NCI-H128 (cell line): ENCODE results near the gene CEP112.
"Not testable (repeated sequence)": the region's sequence is repeated elsewhere in the genome, so short reads cannot be mapped to it uniquely, and the experiment has no call there.

ENCODE experiments used
- DNase-seq: peaks from one replicate; lab custom pipeline; 2025; ENCODE audit not compliant: unreplicated experiment; lab: John Stamatoyannopoulos, UW

CEP112 gene

DNA sequence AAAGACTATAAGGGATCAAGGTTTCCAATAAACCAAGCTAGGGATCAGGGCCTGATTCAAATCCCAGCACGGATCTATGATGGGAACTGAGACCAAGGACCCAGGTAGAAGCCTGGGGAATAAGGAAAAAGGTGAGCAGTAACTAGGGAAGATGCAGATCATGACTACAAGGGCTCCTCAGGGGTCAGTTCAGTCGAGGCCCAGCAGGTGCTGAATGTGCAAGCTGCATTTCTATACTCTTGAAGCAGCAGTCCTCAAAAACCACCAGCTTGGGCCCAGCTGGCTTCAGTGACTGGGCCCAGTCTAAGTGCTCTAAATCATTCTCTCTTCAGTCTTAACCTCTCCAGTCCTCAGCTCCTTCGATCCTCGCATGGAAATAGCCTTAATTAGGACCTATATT lies 401.7 kb downstream of the CEP112 start:
- no peak for DNase-seq

DNA sequence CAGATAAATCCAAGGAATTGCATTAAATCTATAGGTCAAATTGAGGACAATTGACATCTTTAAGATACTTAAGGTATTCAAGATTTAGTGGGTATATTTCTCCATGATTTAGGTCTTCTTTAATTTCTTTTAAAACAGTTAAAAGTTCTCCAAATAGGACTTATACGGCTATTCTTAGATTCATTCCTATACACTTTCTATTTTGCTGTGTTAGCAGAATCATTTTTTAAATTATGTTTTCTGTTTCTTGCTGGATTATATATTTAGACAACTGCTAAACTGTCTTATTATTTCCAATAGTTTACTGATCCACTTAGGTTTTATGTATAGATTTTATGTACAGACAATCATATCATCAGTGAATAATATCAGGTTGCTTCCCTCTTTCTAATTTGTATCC lies 404.4 kb downstream of the CEP112 start:
- DNase-seq = no peak

DNA sequence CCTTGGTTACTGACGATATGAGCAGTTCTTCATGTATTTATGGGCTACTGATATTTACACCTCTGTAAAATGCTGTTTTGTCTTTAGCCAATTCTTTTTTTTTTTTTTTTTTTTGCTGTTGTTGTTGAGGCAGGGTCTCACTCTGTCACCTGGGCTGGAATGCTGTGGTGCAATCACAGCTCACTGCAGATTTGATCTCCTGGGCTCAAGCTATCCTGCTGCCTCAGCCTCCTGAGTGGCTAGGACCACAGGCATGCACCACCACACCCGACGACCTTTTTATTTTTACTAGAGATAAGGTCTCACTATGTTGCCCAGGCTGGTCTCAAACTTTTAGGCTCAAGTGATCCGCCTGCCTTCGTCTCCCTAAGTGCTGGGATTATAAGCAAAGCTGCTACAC lies 405.5 kb downstream of the CEP112 start:
- no peak for DNase-seq

DNA sequence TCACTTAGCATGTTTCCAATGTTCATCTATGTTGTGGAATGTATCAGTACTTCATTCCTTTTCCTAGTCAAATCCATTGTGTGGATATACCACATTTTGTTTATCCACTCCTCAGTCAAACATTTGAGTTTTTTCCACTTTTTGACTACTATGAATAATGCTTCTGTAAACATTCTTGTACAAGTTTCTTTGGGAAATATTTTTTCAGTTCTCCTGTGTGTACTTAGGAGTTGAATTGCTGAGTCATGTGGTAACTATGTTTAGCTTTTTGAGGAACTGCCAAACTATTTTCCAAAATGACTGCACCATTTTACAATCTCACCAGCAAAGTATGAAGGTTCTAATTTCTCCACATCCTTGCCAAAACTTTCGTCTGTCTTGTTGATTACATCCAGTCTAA lies 406.8 kb downstream of the CEP112 start:
- no peak for DNase-seq

DNA sequence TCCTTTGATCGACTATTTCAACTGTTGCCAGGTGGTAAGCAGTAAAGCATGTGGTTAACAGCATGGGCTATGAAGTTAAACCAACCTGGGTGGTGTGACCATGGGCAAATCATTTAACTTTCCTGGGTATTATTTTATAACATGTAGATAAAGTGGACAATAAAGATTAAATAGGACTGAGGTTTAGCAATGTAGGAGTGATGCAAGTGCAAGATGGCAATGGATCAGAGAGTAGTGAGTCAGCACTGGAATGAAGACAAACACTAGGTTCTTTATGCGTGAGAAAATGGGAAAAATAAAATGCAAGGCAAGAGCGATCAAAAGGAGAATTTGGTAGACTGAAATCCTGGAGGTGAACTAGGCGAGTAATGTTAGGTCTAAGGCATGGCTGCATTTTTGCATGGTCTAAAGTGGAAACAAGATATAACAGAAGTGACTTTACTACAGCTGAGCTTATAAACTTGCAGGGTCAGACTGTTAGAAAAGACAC lies 408.0 kb downstream of the CEP112 start:
- no peak for DNase-seq

DNA sequence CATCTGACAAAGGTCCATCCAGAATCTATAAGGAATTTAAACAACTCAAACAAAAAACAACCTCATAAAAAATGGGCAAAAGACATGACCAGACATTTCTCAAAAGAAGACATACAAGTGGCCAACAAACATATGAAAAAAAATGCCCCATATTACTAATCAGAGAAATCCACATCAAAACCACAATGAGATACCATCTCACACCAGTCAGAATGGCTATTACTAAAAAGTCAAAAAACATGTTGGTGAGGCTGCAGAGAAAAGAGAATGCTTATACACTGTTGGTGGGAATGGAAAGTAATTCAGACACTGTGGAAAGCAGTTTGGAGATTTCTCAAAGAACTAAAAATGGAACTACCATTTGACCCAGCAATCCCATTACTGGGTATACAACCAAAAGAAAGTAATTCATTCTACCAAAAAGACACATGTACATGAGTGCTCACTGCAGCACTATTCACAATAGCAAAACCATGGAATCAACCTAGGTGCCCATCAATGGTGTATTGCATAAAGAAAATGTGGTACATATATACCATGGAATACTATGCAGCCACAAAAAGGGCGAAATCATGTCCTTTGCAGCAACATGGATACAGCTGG lies 409.7 kb downstream of the CEP112 start:
- not testable (repeated sequence) for DNase-seq

DNA sequence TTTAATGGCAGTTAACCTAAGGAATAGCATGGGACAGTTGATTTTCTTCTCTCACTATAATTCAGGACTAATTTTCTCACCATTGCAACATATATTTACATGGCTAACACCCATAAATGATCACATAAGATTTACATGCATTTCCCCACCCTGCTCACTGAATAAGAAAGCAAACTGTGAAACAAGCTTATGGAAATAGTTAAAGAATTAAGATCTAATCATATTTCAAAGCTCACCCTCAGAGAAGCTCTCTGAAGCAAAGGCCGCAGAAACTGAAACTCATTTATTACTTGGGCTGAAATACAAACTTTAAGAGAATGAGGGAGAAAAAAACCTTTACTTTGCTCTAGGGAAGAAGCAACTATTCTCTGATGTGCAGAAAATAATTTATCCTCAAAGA lies 411.8 kb downstream of the CEP112 start:
- no peak for DNase-seq

DNA sequence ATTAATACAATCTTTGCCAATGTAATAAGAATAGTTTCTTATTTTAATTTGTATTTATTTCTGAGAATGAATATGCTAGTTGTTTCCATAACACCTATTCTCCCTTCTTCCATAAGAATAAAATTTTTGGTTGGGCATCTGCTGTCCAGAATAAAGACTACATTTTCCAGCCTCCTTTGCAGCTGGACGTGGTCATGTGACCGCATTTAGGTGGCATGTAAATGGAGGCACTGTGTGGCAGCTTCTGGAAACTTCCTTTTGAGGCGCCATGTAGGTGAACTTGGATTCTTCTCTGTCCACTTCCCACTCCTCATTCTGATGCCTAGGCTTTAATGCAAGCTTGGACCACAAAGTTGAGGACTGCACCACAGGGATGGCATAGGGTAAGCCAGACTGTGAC lies 415.0 kb downstream of the CEP112 start:
- no peak for DNase-seq

DNA sequence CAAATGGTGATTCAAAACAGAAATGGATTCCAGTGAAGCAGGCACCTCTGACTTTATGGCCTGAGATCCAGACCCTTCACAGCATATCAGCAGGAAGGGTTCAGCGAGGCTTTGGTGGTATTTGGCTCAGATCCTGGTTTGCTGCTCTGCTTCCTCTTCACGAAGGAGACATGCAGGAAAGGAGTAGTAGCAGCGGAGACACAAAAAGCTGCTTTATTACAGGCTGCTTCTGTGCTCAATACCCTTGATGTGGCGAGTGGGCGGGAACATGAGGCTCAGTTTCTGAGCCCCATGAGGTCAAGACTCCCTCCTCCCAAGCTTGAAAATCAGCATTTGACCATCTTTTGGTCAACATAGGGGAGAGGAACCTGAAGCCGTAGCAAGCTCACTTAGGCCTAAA lies 417.1 kb downstream of the CEP112 start:
- DNase-seq = no peak

DNA sequence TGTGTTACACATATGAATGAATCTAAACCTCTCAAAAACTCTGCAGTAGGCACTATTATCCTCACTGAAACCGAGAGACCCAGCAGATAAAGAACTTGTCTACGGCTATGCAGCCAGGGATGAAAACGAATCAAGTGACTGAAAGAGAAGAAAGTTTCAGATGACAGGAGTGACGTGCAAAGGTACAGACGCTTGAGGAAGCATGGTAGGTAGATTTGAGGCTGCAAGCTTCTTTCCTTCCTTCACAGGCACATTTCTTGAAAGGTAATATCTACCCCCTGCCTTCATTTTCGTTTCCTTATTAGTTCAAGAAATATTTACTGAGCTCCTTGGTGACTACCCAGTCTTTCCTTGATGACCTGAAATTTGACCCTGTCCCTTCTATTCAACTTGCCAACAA lies 418.9 kb downstream of the CEP112 start:
- DNase-seq = no peak

DNA sequence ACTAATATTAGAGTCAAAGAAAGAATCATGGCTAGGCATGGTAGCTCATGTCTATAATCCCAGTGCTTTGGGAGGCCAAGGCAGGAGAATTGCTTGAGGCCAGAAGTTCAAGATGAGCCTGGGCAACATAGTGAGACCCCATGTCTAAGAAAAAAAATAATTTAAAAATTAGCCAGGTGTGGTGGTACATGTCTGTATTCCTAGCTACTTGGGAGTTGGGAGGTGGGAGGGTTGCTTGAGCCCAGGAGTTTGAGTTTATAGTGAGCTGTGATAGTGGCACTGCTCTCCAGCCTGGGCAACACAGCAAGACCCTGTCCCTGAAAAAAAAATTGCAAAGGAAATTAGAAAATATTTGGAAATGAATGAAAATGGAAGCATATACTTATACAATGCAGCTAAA lies 420.2 kb downstream of the CEP112 start:
- DNase-seq = no peak

DNA sequence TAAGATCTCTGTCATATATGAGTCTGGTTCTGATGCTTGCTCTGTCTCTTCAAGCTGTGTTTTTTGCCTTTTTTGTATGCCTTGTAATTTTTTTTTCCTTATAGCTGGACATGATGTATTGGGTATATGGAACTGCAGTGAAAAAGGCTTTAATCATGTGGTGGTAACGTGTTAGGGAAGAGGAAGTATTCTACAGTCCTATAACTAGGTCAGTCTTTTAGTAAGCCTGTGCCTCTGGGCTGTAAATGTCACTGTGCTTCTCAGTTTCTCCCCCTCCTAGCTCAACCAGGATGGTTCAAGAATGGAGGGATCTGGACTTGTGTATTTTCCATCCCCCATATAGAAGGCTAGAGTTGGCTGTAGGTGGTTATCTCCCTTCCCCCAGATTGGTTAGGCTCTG lies 428.1 kb downstream of the CEP112 start:
- DNase-seq = no peak

DNA sequence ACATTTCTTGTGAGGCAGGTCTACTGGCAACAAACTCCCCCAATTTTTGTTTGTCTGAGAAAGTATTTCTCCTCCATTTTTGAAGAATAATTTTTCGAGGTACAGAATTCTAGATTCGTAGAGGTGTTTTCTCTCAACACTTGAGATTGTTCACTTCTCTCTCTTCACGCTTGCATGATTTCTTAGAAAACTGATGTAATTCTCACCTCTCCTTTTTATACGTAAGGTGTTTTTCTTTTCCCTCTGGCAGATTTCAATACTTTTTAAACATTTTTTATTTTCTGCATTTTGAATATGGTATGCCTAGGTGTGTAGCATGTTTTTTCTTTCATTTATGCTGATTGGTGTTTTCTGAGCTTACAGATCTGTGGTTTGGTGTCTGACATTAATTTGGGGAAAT lies 429.0 kb downstream of the CEP112 start:
- no peak for DNase-seq

DNA sequence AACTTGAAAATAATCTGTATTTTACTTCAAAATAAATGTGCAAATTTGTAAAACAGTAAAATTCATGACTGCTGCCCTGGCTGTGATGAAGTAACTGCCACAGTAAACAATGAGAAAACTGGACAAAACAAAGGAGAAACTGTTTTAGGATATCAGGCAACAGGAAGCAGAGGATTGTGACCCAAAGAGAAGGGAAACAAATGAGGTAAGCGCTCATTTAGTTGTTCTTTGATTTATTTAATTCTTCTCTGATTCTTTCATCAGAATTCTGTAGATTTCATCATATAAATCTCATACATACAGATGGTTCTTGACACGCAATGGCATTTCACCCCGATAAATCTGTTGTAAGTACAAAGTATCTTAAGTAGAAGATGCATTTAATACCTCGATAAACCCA lies 432.4 kb downstream of the CEP112 start:
- no peak for DNase-seq

DNA sequence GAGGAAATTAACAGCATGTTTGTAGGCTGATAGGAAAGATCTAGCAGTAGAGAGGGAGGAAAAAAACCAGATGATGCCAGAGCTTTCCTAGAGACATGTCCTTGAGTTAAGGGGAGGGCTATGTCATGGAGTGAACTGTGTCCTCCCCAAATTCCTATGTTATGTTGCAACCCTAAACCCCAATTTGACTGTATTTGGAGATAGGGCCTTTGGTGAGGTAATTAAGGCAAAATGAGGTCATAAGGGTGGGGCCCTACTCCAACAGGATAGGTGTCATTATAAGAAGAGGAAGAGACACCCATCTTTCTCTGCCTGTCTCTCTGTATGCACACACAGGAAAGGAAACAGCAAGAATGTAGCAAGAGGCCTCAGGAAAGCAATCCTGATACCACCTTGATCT lies 435.2 kb downstream of the CEP112 start:
- DNase-seq = no peak

DNA sequence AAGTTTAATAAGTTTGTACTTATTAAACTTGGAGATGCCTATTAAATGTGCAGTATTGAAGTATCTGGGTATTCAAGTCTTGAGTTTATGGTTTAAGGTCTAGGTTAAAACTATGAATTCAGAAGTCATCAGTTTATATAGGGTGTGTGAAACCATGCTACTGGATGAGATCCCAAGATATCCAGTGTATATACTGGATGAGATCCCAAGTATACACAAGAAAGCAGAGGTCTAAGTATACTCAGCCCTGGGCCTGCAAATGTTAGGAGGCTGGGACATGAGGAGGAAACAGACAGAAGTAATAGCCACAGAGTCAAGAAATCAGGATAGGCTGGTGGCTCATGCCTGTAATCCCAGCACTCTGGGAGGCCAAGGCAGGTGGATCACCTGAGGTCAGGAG lies 436.1 kb downstream of the CEP112 start:
- DNase-seq = no peak

DNA sequence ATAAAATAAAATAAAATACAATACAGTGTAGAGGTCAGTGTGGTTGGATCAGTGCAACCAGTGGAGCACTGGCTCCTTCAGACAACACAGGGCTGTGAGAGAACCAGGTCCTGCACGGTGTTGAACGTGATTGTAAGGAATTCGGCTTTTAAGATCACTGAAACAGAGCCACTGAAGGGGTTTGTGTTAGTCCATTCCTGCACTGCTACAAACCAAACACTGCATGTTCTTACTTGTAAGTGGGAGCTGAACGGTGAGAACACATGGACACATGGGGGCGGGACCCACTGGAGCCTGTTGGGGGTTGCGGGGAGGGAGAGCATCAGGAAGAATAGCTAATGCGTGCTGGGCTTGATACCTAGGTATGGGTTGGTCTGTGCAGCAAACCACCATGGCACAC lies 437.3 kb downstream of the CEP112 start:
- no peak for DNase-seq

DNA sequence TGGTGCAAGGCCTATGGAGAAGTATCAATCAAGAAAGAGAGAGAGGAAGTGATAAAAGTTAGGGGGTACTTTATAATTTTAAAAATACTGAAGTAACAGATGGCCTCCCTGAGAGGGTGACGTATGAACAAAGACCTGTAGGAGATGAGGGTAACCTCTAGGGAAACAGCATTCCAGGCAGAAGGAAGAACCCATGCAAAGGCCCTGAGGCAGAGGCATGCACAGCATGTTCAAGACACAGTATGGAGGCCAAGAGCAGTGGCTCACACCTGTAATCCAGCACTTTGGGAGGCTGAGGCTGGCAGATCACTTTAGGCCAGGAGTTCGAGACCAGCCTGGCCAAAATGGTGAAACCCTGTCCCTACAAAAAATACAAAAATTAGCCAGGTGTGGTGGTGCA lies 437.9 kb downstream of the CEP112 start:
- no peak for DNase-seq

DNA sequence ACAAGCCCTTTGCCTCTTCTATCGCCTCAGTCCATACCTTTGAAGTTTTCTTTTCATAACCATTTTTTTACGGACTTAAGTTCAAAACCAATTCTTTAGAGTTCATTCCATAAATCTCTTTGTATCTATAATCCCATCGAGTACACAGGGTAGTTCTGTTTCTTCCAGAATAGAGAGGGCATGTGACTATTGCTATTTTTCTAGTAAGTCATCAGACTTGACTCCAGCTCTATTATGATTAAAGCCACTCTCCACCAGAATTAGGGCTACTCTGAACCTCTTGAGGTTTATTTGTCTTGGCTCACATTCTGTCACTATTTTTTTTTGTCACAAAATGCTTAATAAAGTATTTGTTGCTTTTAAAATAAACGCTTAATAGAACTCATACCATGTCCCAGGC lies 438.6 kb downstream of the CEP112 start:
- DNase-seq = no peak

DNA sequence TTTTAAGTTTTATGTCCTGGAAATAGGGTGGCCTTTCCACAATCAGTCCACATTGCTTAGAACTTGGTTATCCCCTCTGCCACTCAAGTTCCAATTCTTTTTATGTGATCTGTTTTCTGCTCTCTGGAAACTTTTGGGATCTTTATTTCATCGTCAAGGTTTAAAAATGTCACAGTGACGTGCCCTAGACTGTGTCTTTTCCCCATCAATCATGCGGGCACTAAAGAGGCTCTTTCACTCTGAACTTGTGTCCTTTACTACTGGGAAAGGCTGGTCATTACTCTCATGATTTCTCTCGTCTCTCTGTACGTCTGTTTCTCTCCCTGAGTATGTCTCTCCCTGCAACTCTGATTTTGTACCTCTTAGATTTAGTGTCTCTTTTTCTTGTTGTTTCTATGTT lies 440.7 kb downstream of the CEP112 start:
- DNase-seq = no peak

DNA sequence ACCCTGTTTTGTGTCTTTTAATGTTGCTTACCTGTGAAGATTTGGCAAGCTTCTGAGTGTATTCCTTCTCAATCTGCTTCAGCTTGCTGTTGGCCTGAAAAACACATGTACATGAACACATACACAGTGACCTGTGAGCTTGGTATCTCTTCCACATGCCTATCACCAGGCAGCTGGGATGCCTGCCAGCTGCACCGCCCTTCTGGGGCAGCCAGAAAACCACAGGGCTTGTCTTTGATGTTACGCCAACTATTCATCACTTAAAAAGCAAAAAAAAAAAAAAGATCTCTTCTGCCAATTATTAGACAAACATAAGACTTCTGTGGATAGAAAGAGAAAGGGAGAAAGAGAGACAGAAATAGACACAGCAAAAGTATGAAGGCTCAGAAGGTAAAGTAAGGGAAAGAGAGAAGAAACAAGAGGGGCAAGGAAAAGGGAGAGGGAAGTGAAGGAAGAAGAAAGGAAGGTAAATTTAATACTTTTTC lies 441.3 kb downstream of the CEP112 start:
- no peak for DNase-seq

DNA sequence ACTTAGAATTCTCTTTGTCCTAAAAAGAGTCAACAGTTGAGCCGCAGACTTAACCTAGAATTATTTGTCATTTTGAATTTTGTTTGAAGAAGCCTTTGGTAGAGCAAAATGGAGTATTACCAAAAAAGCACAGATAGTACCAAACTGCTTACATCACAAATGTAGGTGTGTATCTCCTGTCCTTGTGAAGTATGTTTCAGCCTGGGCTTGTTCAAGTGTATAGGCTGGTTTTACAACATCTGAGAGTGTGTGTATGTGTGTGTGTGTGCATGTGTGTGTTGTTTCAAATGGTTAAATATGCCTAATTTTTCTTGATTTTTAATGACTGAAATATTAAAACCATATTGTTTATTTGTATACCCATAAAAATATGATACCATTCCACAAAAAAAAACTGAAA lies 441.8 kb downstream of the CEP112 start:
- DNase-seq = no peak

DNA sequence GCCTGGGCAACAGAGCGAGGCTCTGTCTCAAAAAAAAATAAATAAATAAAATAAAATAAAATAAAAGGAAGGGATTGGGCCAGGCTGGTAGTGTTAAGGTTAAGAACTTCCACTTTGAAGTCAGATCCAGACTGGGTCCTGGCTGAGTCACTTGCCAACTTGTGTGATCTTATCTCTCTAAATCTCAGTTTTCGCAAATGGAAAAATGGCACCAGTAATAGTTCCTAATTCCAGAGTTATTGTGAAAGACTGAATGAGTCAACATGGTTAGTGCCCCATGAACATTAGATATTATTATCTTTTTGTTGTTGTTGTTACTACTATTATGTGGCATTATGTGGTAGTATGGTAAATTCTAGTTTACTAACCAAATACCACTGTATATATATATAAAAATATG lies 442.5 kb downstream of the CEP112 start:
- DNase-seq = no peak

DNA sequence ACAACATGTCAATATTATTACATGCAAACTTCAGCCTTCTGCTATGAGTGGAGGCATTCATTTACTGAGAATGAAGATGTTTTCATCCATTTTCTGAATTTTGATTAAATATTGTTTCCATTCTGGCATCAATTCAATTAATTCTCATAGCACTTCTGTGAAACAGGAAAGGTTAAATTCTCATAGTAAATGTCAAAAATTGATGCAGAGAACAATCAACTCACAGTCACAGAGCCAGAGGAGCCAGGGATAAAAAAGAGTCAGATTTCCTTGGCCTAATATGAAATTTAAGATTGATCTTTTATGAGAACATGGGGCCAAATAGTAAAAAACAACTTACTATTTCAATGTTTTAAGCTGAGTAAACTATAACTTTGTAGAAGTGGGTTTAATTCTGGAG lies 446.7 kb downstream of the CEP112 start:
- no peak for DNase-seq
